Inferior parietal cortex (tissue), 1 donor: ENCODE data around the gene HIBADH.
"Not testable (repeated sequence)": the region's sequence is repeated elsewhere in the genome, so short reads cannot be mapped to it uniquely, and the experiment has no call there.

Experiments used
- DNase-seq: peaks from one replicate; pipeline ENCODE4 v3.0.0-alpha.2; 2016; ENCODE audit errors: extremely low spot score

The HIBADH gene

GRCh38 chr7:27600247-27600646, 62.4 kb downstream of the HIBADH start:
- DNase-seq = no peak

- DNase-seq = no peak
Measured at GRCh38 chr7:27595009-27595408, 67.7 kb downstream of the HIBADH start.

- no peak for DNase-seq
Measured at GRCh38 chr7:27593226-27593625, 69.5 kb downstream of the HIBADH start.

GRCh38 chr7:27590416-27590815, 72.3 kb downstream of the HIBADH start:
- no peak for DNase-seq

GRCh38 chr7:27587429-27587828, 75.3 kb downstream of the HIBADH start:
- DNase-seq = no peak

- no peak for DNase-seq
Measured at GRCh38 chr7:27586825-27587224, 75.9 kb downstream of the HIBADH start.

- no peak for DNase-seq
Measured at GRCh38 chr7:27585781-27586447, 76.8 kb downstream of the HIBADH start.

GRCh38 chr7:27581906-27582305, 80.8 kb downstream of the HIBADH start:
- DNase-seq = no peak

GRCh38 chr7:27581119-27581518, 81.6 kb downstream of the HIBADH start:
- DNase-seq = no peak

GRCh38 chr7:27579565-27579964, 83.1 kb downstream of the HIBADH start:
- DNase-seq = no peak

- DNase-seq = not testable (repeated sequence)
Measured at GRCh38 chr7:27578169-27578568, 84.5 kb downstream of the HIBADH start.

- peak; percentile 85 for DNase-seq
Measured at GRCh38 chr7:27576360-27576944, 86.2 kb downstream of the HIBADH start.

- DNase-seq = no peak
Measured at GRCh38 chr7:27575613-27576012, 87.1 kb downstream of the HIBADH start.

GRCh38 chr7:27569106-27569505, 93.6 kb downstream of the HIBADH start:
- DNase-seq = no peak

GRCh38 chr7:27567266-27567665, 95.4 kb downstream of the HIBADH start:
- no peak for DNase-seq

- no peak for DNase-seq
Measured at GRCh38 chr7:27564881-27565482, 97.7 kb downstream of the HIBADH start.

- no peak for DNase-seq
Measured at GRCh38 chr7:27560706-27561235, 101.9 kb downstream of the HIBADH start.

GRCh38 chr7:27555670-27556069, 107.0 kb downstream of the HIBADH start:
- DNase-seq = no peak

GRCh38 chr7:27554826-27555225, 107.9 kb downstream of the HIBADH start:
- no peak for DNase-seq

GRCh38 chr7:27553273-27553672, 109.4 kb downstream of the HIBADH start:
- DNase-seq = no peak

GRCh38 chr7:27551803-27552400, 110.8 kb downstream of the HIBADH start:
- DNase-seq = no peak

GRCh38 chr7:27549606-27550005, 113.1 kb downstream of the HIBADH start:
- DNase-seq = no peak

GRCh38 chr7:27548304-27548703, 114.4 kb downstream of the HIBADH start:
- no peak for DNase-seq
